WTC11 (cell line): ENCODE results near the gene GFPT2. TPM values are rescaled to one million over a fixed set of nuclear protein-coding genes. Genes with fewer than 3 reads are reported as not detected.

Experiments
- ATAC-seq: fragments of 200-7000 bp; cut with Tn5 transposase; 2 replicates; pipeline ENCODE4 v1.10.0; 2021; ENCODE audit warnings: mild to moderate bottlenecking, moderate library complexity
- CTCF ChIA-PET: fragments of 300-600 bp; sonication (Branson Sonifier 250); formaldehyde crosslinking; loops from one replicate; lab custom pipeline; 2021; ENCODE audit warnings: antibody characterized with exemption; lab: Charles Lee
- POLR2A ChIA-PET: fragments of 350-600 bp; sonication (Branson Sonifier 250); formaldehyde crosslinking; loops from one replicate; lab custom pipeline; 2021; ENCODE audit warnings: antibody characterized with exemption; lab: Charles Lee
- DNase-seq: peaks from one replicate; pipeline ENCODE4 v3.0.0; 2021; ENCODE audit warnings: low spot score
- H3K27ac Mint-ChIP-seq: 2 replicates; pipeline ENCODE4 v1.8.0; 2021; ENCODE audit warnings: mixed read lengths
- H3K27me3 Mint-ChIP-seq: 2 replicates; pipeline ENCODE4 v1.8.0; 2021; ENCODE audit warnings: low read depth, mild to moderate bottlenecking, moderate library complexity, mixed read lengths
- H3K36me3 Mint-ChIP-seq: 2 replicates; pipeline ENCODE4 v1.8.0; 2021; ENCODE audit warnings: mixed read lengths
- H3K4me1 Mint-ChIP-seq: 2 replicates; pipeline ENCODE4 v1.8.0; 2022; ENCODE audit warnings: mixed read lengths
- H3K4me3 Mint-ChIP-seq: 2 replicates; pipeline ENCODE4 v1.8.0; 2021; ENCODE audit warnings: mild to moderate bottlenecking, moderate library complexity, mixed read lengths
- H3K9me3 Mint-ChIP-seq: 2 replicates; pipeline ENCODE4 v1.8.0; 2021; ENCODE audit warnings: mixed read lengths
- ATF1 ChIP-seq: sonication (generic); formaldehyde crosslinking; IDR thresholded peaks from 2 replicates; pipeline ENCODE4 v1.8.1; 2023; ENCODE audit warnings: mild to moderate bottlenecking, moderate library complexity, missing genetic modification reagents
- ATF2 ChIP-seq: sonication (generic); formaldehyde crosslinking; IDR thresholded peaks from 2 replicates; pipeline ENCODE4 v1.8.1; 2022; ENCODE audit warnings: low read depth, missing genetic modification reagents, borderline replicate concordance
- CDX4 ChIP-seq: fragments of 250-450 bp; sonication (Bioruptor Pico); IDR thresholded peaks from 2 replicates; pipeline ENCODE4 v1.9.0; 2021; ENCODE audit warnings: moderate library complexity, mild to moderate bottlenecking, inconsistent platforms, borderline replicate concordance
- CREM ChIP-seq: sonication (generic); formaldehyde crosslinking; IDR thresholded peaks from 2 replicates; pipeline ENCODE4 v1.8.1; 2022; ENCODE audit warnings: mild to moderate bottlenecking, missing genetic modification reagents, moderate library complexity
- E2F1 ChIP-seq: sonication (generic); formaldehyde crosslinking; IDR thresholded peaks from 2 replicates; pipeline ENCODE4 v1.8.0; 2022; ENCODE audit warnings: mild to moderate bottlenecking, missing genetic modification reagents
- E2F5 ChIP-seq: sonication (generic); formaldehyde crosslinking; IDR thresholded peaks from 2 replicates; pipeline ENCODE4 v1.8.1; 2022; ENCODE audit warnings: mild to moderate bottlenecking, moderate library complexity, missing genetic modification reagents
- ERG ChIP-seq: fragments of 250-450 bp; sonication (Bioruptor Pico); IDR thresholded peaks from 2 replicates; pipeline ENCODE4 v1.8.0; 2021; ENCODE audit warnings: mild to moderate bottlenecking
- ESRRA ChIP-seq: sonication (generic); formaldehyde crosslinking; IDR thresholded peaks from 2 replicates; pipeline ENCODE4 v1.8.1; 2022; ENCODE audit warnings: mild to moderate bottlenecking, missing genetic modification reagents, borderline replicate concordance
- FOXK1 ChIP-seq: sonication (generic); formaldehyde crosslinking; IDR thresholded peaks from 2 replicates; pipeline ENCODE4 v1.8.0; 2022; ENCODE audit warnings: mild to moderate bottlenecking, moderate library complexity, missing genetic modification reagents
- JAZF1 ChIP-seq: fragments of 250-450 bp; sonication (Bioruptor Pico); IDR thresholded peaks from 2 replicates; pipeline ENCODE4 v1.9.0; 2021; ENCODE audit warnings: moderate library complexity, mild to moderate bottlenecking, inconsistent platforms
- MLX ChIP-seq: sonication (generic); formaldehyde crosslinking; IDR thresholded peaks from 2 replicates; pipeline ENCODE4 v1.8.1; 2023; ENCODE audit warnings: mild to moderate bottlenecking, missing genetic modification reagents, moderate library complexity
- MYBL2 ChIP-seq: sonication (generic); formaldehyde crosslinking; IDR thresholded peaks from 2 replicates; pipeline ENCODE4 v1.8.1; 2023; ENCODE audit warnings: mild to moderate bottlenecking, moderate library complexity, missing genetic modification reagents
- NR3C1 ChIP-seq: sonication (generic); formaldehyde crosslinking; conservative IDR thresholded peaks from 2 replicates; pipeline ENCODE4 v1.8.1; 2023; ENCODE audit warnings: low read depth, mild to moderate bottlenecking, missing genetic modification reagents
- PREB ChIP-seq: sonication (generic); formaldehyde crosslinking; IDR thresholded peaks from 2 replicates; pipeline ENCODE4 v1.8.1; 2022; ENCODE audit warnings: mild to moderate bottlenecking, missing genetic modification reagents, moderate library complexity, borderline replicate concordance
- SMAD3 ChIP-seq: sonication (generic); formaldehyde crosslinking; IDR thresholded peaks from 2 replicates; pipeline ENCODE4 v1.8.0; 2022; ENCODE audit warnings: missing genetic modification reagents, mild to moderate bottlenecking, borderline replicate concordance
- SP1 ChIP-seq: sonication (generic); formaldehyde crosslinking; conservative IDR thresholded peaks from 2 replicates; pipeline ENCODE4 v1.8.1; 2022; ENCODE audit warnings: missing genetic modification reagents
- USF2 ChIP-seq: sonication (generic); formaldehyde crosslinking; IDR thresholded peaks from 2 replicates; pipeline ENCODE4 v1.8.1; 2023; ENCODE audit warnings: mild to moderate bottlenecking, missing genetic modification reagents, moderate library complexity
- ZBTB21 ChIP-seq: sonication (generic); formaldehyde crosslinking; IDR thresholded peaks from 2 replicates; pipeline ENCODE4 v1.8.1; 2023; ENCODE audit warnings: mild to moderate bottlenecking, missing genetic modification reagents, borderline replicate concordance
- ZBTB43 ChIP-seq: sonication (generic); formaldehyde crosslinking; IDR thresholded peaks from 2 replicates; pipeline ENCODE4 v1.8.1; 2023; ENCODE audit warnings: mild to moderate bottlenecking, missing genetic modification reagents
- ZNF121 ChIP-seq: sonication (generic); formaldehyde crosslinking; IDR thresholded peaks from 2 replicates; pipeline ENCODE4 v1.8.0; 2023; ENCODE audit warnings: missing genetic modification reagents
- ZNF423 ChIP-seq: fragments of 250-450 bp; sonication (Bioruptor Pico); IDR thresholded peaks from 2 replicates; pipeline ENCODE4 v2.1.2; 2022; ENCODE audit warnings: mild to moderate bottlenecking, moderate library complexity
- ZSCAN18 ChIP-seq: fragments of 250-450 bp; sonication (Bioruptor Pico); IDR thresholded peaks from 2 replicates; pipeline ENCODE4 v2.1.2; 2022; ENCODE audit warnings: mild to moderate bottlenecking, moderate library complexity
- total RNA-seq: library from RNA; stranded (reverse); gene quantifications from 3 replicates; pipeline ENCODE4 v1.2.3, GENCODE V29; 2021

GFPT2 gene
- total RNA-seq, 1 experiment from 2014 or later: 124 TPM

GRCh38 chr5:180358179-180358578 is 5.0 kb upstream of the GFPT2 start:
- CTCF ChIA-PET: interaction anchor here (0.7 to 0.8 kb wide), 3 partner anchors 26 to 82 kb away, joined by 3 to 4 read pairs (median 3); no protein-coding TSS in a partner anchor
- Mint-ChIP-seq H3K4me3 (no peak overlapping the region), H3K36me3 (no peaks in the 10 kb centered on the region), H3K27ac (no peak overlapping the region), H3K27me3 (peaks cover 25% of the 10 kb centered on the region), H3K4me1 (peaks cover 7% of the 10 kb centered on the region), H3K9me3 (peaks cover 12% of the 10 kb centered on the region)
- no peak for ATAC-seq
- no peak for TF ChIP-seq ZBTB43 (CRISPR knock-in tag)
- no peak for TF ChIP-seq FOXK1 (CRISPR knock-in tag)
- TF ChIP-seq CREM (CRISPR knock-in tag): no peak
- TF ChIP-seq ATF2: no peak
- no peak for TF ChIP-seq ZNF423 (CRISPR knock-in tag)
- TF ChIP-seq SMAD3: no peak
- no peak for TF ChIP-seq ESRRA (CRISPR knock-in tag)
- TF ChIP-seq E2F5 (CRISPR knock-in tag): no peak
- TF ChIP-seq ATF1 (CRISPR knock-in tag): no peak
- TF ChIP-seq ZSCAN18 (CRISPR knock-in tag): no peak
- TF ChIP-seq JAZF1: no peak
- no peak for TF ChIP-seq MLX
- no peak for TF ChIP-seq ZBTB21 (CRISPR knock-in tag)
- TF ChIP-seq ERG: no peak
- no peak for TF ChIP-seq NR3C1 (CRISPR knock-in tag)
- no peak for TF ChIP-seq CDX4 (CRISPR knock-in tag)
- TF ChIP-seq ZNF121 (CRISPR knock-in tag): no peak
- TF ChIP-seq MYBL2 (CRISPR knock-in tag): no peak
- DNase-seq: no peak
- POLR2A ChIA-PET: interaction anchor here (0.5 kb wide), 1 partner anchor 1641 kb away, joined by 4 read pairs; no protein-coding TSS in a partner anchor

- TF ChIP-seq PREB (no peak), E2F1 (CRISPR knock-in tag) (no peak), USF2 (CRISPR knock-in tag) (no peak), SP1 (CRISPR knock-in tag) (no peak)
- Mint-ChIP-seq H3K4me3 (no peak overlapping the region), H3K9me3 (peaks cover 6% of the 10 kb centered on the region), H3K27me3 (peaks cover 25% of the 10 kb centered on the region), H3K36me3 (peaks cover 14% of the 10 kb centered on the region), H3K4me1 (peaks cover 28% of the 10 kb centered on the region), H3K27ac (no peak overlapping the region)
- ChIA-PET CTCF (interaction anchor here (2.0 to 2.9 kb wide), 2 partner anchors 23 to 26 kb away, joined by 5 to 18 read pairs; no protein-coding TSS in a partner anchor), POLR2A (no interaction called here)
- no peak for DNase-seq
- ATAC-seq: no peak
Measured at GRCh38 chr5:180354966-180355365, 1.8 kb upstream of the GFPT2 start.
